Left lung (tissue), 10 donors: ENCODE data around the gene RNF8. TPM values are rescaled to one million over a fixed set of nuclear protein-coding genes. Genes with fewer than 3 reads are reported as not detected.

Experiments used
- ATAC-seq: fragments of 200-7000 bp; cut with Tn5 transposase; one replicate; pipeline ENCODE4 v1.9.1; 2020; ENCODE audit warnings: moderate library complexity
- DNase-seq, 4 donors: peaks; one replicate each; pipeline ENCODE4 v3.0.0-alpha.2; 2013 to 2020
- H3K27ac ChIP-seq, 2 donors: fragments of 200-600 bp; sonication (generic) in 1 of 2; one replicate each; pipeline versions ENCODE4 v1.5.0 to v1.8.0; 2020 to 2021
- H3K27me3 ChIP-seq, 2 donors: fragments of 200-600 bp; sonication (generic) in 1 of 2; one replicate each; pipeline versions ENCODE4 v1.5.0 to v1.8.0; 2020 to 2021
- H3K36me3 ChIP-seq, 2 donors: fragments of 200-600 bp; sonication (generic) in 1 of 2; one replicate each; pipeline versions ENCODE4 v1.5.0 to v1.8.0; 2020 to 2021
- H3K4me1 ChIP-seq, 2 donors: fragments of 200-600 bp; one replicate each; pipeline ENCODE4 v1.8.0; 2021
- H3K4me3 ChIP-seq, 2 donors: fragments of 200-600 bp; sonication (generic) in 1 of 2; one replicate each; pipeline versions ENCODE4 v1.5.0 to v1.8.0; 2020 to 2021; ENCODE audit warnings: mild to moderate bottlenecking in 1 of 2
- H3K9me3 ChIP-seq, 2 donors: fragments of 200-600 bp; sonication (generic) in 1 of 2; one replicate each; pipeline versions ENCODE4 v1.5.0 to v1.8.0; 2020 to 2021
- CTCF ChIP-seq, 2 donors: fragments of 200-600 bp; sonication (generic) in 1 of 2; IDR thresholded peaks; one replicate each; pipeline versions ENCODE4 v1.5.0 to v1.8.0; 2021; ENCODE audit warnings: antibody characterized with exemption in 2 of 2
- intact Hi-C, 2 donors: fragments of 100-400 bp; cut with DNase I; formaldehyde crosslinking; loops; one replicate each; pipeline versions ENCODE4 v1.11.2 to v1.14.2; 2022
- polyA plus RNA-seq, 6 donors: library from polyadenylated mRNA; unstranded; fragments of 120-200 nt; gene quantifications; one replicate each; pipeline ENCODE4 v1.2.1, GENCODE V29; 2013; ENCODE audit not compliant: insufficient read length in 6 of 6
- total RNA-seq, 2 donors: library from RNA; stranded (reverse); fragmentation: NEBNext Ultra II Directional; extraction: Animal tissue kit (Norgen Biotek cat#: 25700); gene quantifications; one replicate each; pipeline ENCODE4 v1.2.1, GENCODE V29; 2021
- donor health status: DM: no; HTN: yes; CAD: no.
- donor health status: DM: no; HTN: no; CAD: no.

The RNF8 gene
- total and polyA plus RNA-seq, 8 donors, result 11.8 to 46.1 (median 34.8) TPM

GRCh38 chr6:37388578-37388977, 34.8 kb downstream of the RNF8 start:
- Histone ChIP-seq H3K27ac (no peak overlapping the region), H3K27me3 (no peaks in the 10 kb centered on the region), H3K9me3 (no peaks in the 10 kb centered on the region), H3K4me1 (no peaks in the 10 kb centered on the region), H3K4me3 (no peak overlapping the region), H3K36me3 (peaks cover 0 to 76% of the 10 kb centered on the region in 2 donors)
- intact Hi-C loops, result no loop called here
- no peak for ATAC-seq
- TF ChIP-seq CTCF (IDR thresholded peaks at IDR 0.05), result no peak
- DNase-seq, result no peak

- H3K27ac ChIP-seq, result no peak overlapping the region
- H3K36me3 ChIP-seq, result peaks cover 0 to 66% of the 10 kb centered on the region in 2 donors
- H3K4me3 ChIP-seq, result no peak overlapping the region
- no peaks in the 10 kb centered on the region for H3K4me1 ChIP-seq
- DNase-seq (no peak), ATAC-seq (no peak)
- H3K9me3 ChIP-seq, result no peaks in the 10 kb centered on the region
- no peak for TF ChIP-seq CTCF (IDR thresholded peaks at IDR 0.05)
- H3K27me3 ChIP-seq, result no peaks in the 10 kb centered on the region
- intact Hi-C loops, result no loop called here
Measured at GRCh38 chr6:37389857-37390256, 36.1 kb downstream of the RNF8 start.

- Histone ChIP-seq H3K4me1 (no peaks in the 10 kb centered on the region), H3K36me3 (peaks cover 0 to 58% of the 10 kb centered on the region in 2 donors), H3K9me3 (no peaks in the 10 kb centered on the region), H3K27ac (no peak overlapping the region), H3K27me3 (no peaks in the 10 kb centered on the region), H3K4me3 (no peak overlapping the region)
- ATAC-seq (no peak), DNase-seq (no peak)
- no peak for TF ChIP-seq CTCF (IDR thresholded peaks at IDR 0.05)
- intact Hi-C loops, result no loop called here
Measured at GRCh38 chr6:37391120-37391519, 37.3 kb downstream of the RNF8 start.

- H3K36me3 ChIP-seq, result peaks cover 0 to 43% of the 10 kb centered on the region in 2 donors
- TF ChIP-seq CTCF (IDR thresholded peaks at IDR 0.05), result no peak
- no peak for ATAC-seq
- no peak overlapping the region for H3K4me3 ChIP-seq
- no peaks in the 10 kb centered on the region for H3K27me3 ChIP-seq
- intact Hi-C loops, result no loop called here
- no peaks in the 10 kb centered on the region for H3K9me3 ChIP-seq
- peaks cover 0 to 3% of the 10 kb centered on the region in 2 donors for H3K4me1 ChIP-seq
- no peak for DNase-seq
- H3K27ac ChIP-seq, result no peak overlapping the region
Measured at GRCh38 chr6:37392821-37393220, 39.0 kb downstream of the RNF8 start.

- TF ChIP-seq CTCF (IDR thresholded peaks at IDR 0.05), result no peak
- H3K36me3 ChIP-seq, result peaks cover 0 to 37% of the 10 kb centered on the region in 2 donors
- no peaks in the 10 kb centered on the region for H3K27me3 ChIP-seq
- ATAC-seq (no peak), DNase-seq (no peak)
- H3K9me3 ChIP-seq, result no peaks in the 10 kb centered on the region
- H3K4me3 ChIP-seq, result no peak overlapping the region
- intact Hi-C loops, result no loop called here
- H3K27ac ChIP-seq, result no peak overlapping the region
- peaks cover 0 to 5% of the 10 kb centered on the region in 2 donors for H3K4me1 ChIP-seq
Measured at GRCh38 chr6:37393381-37393929, 39.7 kb downstream of the RNF8 start.
